ENCODE results near the gene MANSC1.

Gene MANSC1

DNA sequence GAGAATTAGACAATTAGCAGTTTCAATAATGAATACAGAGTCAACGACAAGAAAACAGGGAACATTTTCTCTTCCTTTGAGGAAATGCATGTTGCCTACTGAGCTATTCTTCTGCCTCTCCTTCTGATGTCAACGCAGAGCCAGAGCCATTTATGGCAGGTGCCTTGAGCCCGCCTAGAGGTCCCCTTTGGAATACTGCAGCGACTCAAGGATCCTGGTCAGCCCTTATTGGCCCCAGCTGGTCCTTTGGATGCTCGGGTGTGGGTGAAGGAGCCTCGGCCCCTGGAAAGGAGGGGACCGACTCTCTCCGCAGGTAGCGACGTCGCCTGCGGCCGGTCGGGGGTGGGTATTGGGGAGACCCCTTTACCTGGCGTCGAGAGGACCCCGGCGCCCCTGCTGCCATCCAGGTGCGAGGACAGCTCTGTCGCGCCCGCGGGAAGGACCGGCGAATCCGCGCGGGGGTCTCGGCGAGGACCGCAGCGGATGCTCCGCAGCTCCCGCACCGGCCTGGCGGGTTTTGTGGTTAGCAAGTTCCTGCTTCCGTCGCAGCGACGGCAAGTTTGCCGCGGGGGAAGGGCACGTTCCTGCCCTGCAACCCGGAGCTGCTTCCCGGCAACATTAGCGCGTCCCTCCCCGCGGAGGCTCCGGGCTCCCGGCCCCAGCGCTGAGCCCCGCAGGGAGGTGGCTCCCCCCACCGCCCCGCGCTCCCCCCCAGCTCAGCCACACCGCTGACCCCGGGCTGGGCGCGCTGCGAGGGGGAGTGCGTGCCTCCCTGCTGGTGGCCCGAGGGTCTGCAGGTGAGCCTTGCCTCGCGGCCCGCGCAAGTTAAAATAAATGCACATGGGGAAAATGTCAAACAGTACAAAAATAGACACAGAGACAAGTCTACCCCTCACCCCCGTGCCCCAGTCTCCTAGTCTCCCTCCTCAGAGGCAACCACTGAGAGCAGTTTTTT is at the start of gene MANSC1:
Gene MANSC1, minus strand, starts transcription at position 532 of the 955 bp plus-strand sequence. CDS start 6,928 bp downstream, outside the sequence.
- in situ Hi-C loops (cut with HindIII; ENCODE audit: low pct_ligation_motif_present, low sequenced_read_pairs): loop anchor here (25.0 kb wide), 1 partner anchor 263 kb away; no protein-coding TSS in a partner anchor
- Histone ChIP-seq H3K27ac (no peak within 1 kb of the TSS), H3K27me3 (replicated peaks) (no peaks in the 10 kb centered on the region), H3K36me3 (replicated peaks) (no peaks in the 10 kb centered on the region), H3K4me3 (ENCODE audit: low read depth, low read length) (peak within 1 kb of the TSS; percentile 65)
- DNase-seq: no peak
- TF ChIP-seq, protein P1, sequence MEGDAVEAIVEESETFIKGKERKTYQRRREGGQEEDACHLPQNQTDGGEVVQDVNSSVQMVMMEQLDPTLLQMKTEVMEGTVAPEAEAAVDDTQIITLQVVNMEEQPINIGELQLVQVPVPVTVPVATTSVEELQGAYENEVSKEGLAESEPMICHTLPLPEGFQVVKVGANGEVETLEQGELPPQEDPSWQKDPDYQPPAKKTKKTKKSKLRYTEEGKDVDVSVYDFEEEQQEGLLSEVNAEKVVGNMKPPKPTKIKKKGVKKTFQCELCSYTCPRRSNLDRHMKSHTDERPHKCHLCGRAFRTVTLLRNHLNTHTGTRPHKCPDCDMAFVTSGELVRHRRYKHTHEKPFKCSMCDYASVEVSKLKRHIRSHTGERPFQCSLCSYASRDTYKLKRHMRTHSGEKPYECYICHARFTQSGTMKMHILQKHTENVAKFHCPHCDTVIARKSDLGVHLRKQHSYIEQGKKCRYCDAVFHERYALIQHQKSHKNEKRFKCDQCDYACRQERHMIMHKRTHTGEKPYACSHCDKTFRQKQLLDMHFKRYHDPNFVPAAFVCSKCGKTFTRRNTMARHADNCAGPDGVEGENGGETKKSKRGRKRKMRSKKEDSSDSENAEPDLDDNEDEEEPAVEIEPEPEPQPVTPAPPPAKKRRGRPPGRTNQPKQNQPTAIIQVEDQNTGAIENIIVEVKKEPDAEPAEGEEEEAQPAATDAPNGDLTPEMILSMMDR (IDR thresholded peaks at IDR 0.05; ENCODE audit: low read depth, low read length, missing control alignments): peak; percentile 49

DNA sequence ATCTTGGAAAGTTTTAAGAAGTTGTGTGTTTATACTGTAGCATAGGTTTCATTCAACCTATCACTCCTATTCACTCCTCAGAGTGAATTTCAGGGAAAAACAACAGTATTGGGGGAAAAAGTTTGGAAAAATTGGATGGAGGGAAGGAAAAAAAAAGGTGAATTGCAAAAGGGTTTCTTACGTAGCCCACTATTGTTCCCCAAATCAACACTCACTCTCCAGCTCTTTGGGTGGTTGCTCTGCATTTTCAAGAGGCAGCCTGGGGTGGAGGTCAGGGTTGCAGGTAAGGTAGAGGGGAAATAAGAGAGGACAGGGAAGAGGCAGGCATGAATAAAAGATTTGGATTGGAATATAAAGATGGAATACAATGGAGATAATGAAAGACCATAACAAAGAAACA is 49.1 kb upstream of the MANSC1 start:
- no peak overlapping the region for H3K4me3 ChIP-seq (ENCODE audit: low read depth, low read length)
- in situ Hi-C loops (cut with HindIII; ENCODE audit: low pct_ligation_motif_present, low sequenced_read_pairs): no loop called here
- no peak overlapping the region for H3K27ac ChIP-seq

DNA sequence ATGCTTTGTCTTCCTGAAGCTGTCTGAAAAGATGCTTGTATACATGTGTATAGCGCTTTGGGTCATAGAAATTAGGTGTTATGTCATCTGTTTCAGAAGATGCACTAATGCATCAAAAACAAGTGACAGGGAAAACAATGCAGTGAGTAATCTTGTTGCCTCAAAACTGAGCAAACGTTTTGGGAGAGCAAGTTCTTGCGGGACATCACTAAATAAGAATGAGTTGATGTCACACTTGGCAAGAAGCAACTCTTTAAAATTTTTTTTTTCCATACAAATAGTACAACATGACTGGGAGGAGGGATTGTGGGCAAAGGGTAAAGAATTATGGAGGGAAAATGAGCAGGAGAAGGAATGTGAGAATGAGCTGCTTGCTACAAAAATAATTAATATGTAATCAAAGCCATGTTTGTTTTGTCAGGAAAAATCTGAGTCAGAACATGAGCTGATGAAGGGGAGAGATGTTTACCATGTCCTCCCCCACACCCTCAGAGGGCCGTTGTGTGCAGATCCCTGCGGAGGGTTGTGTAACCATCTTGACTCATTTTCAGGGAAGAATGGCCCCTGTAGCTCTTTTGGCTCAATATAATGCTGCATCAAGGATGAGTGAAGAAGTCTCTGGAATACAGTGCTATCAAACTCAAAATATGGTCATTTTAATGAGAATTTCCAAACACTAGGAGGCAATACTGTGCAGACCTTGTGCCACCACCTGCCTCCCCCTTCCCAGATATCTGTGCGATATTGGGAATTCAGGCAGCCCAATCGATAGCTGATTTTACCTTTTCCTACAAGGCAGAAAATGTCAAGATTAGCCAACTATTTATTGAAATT is 48.2 kb upstream of the MANSC1 start:
- TF ChIP-seq, protein P1 (IDR thresholded peaks at IDR 0.05; ENCODE audit: low read depth, low read length, missing control alignments): peak; percentile 44
- no peaks in the 10 kb centered on the region for H3K27me3 ChIP-seq (replicated peaks)
- H3K36me3 ChIP-seq (replicated peaks): no peaks in the 10 kb centered on the region
- in situ Hi-C loops (cut with HindIII; ENCODE audit: low pct_ligation_motif_present, low sequenced_read_pairs): no loop called here
- H3K4me3 ChIP-seq (ENCODE audit: low read depth, low read length): no peak overlapping the region
- peak; percentile 90 for DNase-seq
- H3K27ac ChIP-seq: peak overlapping the region; percentile 76

More for the DNA sequence above, 49.1 kb upstream of the MANSC1 start:
- DNase-seq: no peak
- TF ChIP-seq, protein P1 (IDR thresholded peaks at IDR 0.05; ENCODE audit: low read depth, low read length, missing control alignments): no peak
- no peaks in the 10 kb centered on the region for H3K27me3 ChIP-seq (replicated peaks)
- no peaks in the 10 kb centered on the region for H3K36me3 ChIP-seq (replicated peaks)

DNA sequence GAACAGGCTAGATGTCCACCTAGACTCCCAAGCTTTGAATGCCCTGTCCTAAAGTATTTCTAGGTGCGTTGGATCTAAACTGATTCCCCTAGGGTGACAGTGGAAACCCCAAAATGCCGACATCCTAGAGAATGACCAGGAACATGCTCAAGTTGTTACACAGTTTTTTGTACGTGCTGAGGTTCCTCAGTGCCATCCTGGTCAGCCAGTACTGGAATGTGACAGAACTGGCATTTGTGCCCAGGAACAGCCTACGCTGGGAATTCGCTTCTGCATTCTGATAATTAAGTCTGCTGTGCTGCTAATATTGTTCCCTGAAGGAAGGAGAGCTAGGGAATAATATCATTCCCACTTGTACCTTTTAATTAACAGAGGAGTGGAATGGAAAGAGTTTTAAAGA is 47.1 kb upstream of the MANSC1 start:
- H3K27me3 ChIP-seq (replicated peaks): no peaks in the 10 kb centered on the region
- H3K4me3 ChIP-seq (ENCODE audit: low read depth, low read length): no peak overlapping the region
- no peaks in the 10 kb centered on the region for H3K36me3 ChIP-seq (replicated peaks)
- no peak overlapping the region for H3K27ac ChIP-seq
- TF ChIP-seq, protein P1 (IDR thresholded peaks at IDR 0.05; ENCODE audit: low read depth, low read length, missing control alignments): no peak
- in situ Hi-C loops (cut with HindIII; ENCODE audit: low pct_ligation_motif_present, low sequenced_read_pairs): no loop called here
- DNase-seq: no peak

DNA sequence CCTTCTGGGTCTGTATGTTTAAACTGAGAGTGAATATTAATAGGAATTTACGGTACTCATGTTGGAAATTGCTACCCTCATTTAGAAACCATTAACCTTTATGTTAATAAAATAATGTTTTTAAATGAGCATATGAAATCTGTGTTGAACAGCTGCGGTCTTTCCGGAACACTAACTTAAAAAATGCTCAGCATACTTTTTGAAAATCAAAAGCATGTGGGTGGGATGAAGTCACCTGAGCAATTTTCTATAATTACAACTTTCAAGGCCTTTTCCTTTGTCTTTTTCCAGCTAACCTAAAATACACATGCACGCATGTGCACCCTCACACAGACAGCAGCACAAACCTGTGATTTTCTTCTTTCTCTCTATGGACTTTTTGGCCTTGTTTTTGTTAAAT is 46.7 kb upstream of the MANSC1 start:
- Histone ChIP-seq H3K4me3 (ENCODE audit: low read depth, low read length) (no peak overlapping the region), H3K27me3 (replicated peaks) (no peaks in the 10 kb centered on the region), H3K36me3 (replicated peaks) (no peaks in the 10 kb centered on the region), H3K27ac (no peak overlapping the region)
- in situ Hi-C loops (cut with HindIII; ENCODE audit: low pct_ligation_motif_present, low sequenced_read_pairs): no loop called here
- TF ChIP-seq, protein P1 (IDR thresholded peaks at IDR 0.05; ENCODE audit: low read depth, low read length, missing control alignments): no peak
- DNase-seq: no peak

All from brain microvascular endothelial cell (primary cell).